GM19438 (cell line): ENCODE data around the gene HES4.
"Not testable (repeated sequence)": the region's sequence is repeated elsewhere in the genome, so short reads cannot be mapped to it uniquely, and the experiment has no call there.

Experiments used
- ATAC-seq: cut with Tn5 transposase; IDR thresholded peaks from one replicate; pipeline ENCODE4 v1.9.1; 2021; ENCODE audit warnings: low read depth; ENCODE audit not compliant: unreplicated experiment

Gene HES4

DNA sequence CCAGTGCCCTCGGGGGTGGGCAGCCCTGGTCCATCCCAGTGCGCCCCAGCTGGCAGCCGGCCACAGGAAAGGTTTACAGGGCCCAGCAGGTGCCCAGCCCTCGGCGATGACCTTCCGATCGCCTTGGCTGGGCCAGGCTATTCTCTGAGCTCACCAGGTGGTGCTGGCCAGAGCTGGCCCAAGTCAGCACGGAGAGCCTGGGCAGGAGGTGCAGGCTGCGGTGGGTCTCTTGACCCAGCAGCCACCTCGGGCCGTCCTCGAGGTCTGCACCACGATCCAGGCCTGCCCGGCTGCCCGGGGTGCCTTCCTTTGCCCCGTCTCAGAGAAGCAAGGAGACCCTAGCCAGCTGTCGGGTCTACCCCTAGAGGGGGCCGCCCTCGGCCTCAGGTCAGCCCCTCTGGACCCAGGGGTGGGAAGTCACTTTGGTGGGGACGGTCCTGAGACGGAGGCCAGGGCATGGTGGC lies 18.4 kb downstream of the HES4 start:
- no peak for ATAC-seq

DNA sequence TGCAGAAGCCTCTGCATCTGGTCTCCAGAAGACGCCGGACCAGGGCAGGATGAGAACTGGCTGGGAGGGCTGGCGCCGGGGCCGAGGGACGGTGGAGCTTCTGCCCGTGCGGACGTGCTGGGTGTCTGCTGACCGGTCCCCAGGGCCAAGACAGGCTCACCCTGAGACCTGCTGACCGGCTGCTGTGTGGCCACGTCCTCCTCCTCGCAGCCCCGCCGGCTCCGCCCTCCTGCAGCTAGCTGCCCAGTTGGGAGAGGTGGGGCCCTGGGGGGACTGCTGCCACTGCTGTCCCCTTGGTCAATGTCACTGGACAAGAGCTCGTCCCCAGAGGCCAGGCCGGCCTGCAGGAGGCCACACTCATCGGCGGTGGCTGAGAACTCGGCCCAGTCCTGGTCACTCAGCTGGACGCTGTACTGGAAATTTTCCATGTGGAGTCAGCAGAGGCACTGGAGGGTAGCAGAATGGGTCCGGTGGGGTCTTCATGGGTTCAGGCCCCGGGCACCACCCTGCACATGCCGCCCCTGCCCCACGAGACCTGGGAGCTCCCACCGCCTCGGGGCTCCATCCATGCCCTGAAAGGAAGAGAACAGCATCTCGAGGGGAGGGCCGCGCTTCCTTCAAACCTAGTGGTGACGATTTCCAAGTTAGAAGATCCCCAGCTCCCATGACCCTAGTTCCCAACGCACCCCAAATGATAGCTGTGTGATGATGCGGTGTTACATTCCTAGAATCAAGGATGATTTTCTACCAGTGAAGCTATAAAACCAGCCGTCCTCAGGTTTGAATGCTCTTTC lies 19.1 kb downstream of the HES4 start:
- ATAC-seq, result no peak

DNA sequence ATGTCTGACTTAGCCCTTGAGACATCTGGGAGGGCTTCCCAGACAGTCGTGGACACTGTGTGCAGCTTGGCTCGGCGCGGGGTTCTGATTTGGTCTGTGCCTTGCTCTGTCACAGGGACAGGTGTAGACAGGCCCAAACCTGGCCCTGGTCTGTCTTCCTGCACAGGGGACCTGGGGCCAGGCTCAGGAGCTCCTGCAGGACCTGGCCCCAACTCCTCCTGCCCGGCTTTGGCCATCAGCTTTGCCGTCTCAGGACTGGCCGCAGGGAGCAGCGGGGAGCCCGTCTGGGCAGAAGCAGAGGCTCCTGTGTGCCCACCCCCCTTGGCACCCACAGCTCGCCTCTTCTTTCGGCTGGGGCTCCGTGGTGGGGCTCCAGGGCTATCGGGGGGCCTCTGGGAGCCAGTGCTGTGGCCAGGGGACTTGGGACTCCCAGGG lies 19.7 kb downstream of the HES4 start:
- ATAC-seq, result no peak

DNA sequence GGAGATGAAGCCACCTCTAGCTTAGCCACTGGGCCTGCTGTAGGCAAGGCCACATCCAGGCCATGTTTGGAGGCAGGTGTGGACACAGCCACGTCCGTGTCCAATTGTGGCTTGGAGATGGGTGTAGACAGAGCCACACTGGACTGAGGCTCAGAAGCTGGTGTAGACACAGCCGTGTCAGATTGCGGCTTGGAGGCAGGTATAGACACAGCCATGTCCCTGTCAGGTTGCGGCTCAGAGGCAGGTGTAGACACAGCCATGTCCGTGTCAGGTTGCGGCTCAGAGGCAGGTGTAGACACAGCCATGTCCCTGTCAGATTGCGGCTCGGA lies 20.2 kb downstream of the HES4 start:
- no peak for ATAC-seq

DNA sequence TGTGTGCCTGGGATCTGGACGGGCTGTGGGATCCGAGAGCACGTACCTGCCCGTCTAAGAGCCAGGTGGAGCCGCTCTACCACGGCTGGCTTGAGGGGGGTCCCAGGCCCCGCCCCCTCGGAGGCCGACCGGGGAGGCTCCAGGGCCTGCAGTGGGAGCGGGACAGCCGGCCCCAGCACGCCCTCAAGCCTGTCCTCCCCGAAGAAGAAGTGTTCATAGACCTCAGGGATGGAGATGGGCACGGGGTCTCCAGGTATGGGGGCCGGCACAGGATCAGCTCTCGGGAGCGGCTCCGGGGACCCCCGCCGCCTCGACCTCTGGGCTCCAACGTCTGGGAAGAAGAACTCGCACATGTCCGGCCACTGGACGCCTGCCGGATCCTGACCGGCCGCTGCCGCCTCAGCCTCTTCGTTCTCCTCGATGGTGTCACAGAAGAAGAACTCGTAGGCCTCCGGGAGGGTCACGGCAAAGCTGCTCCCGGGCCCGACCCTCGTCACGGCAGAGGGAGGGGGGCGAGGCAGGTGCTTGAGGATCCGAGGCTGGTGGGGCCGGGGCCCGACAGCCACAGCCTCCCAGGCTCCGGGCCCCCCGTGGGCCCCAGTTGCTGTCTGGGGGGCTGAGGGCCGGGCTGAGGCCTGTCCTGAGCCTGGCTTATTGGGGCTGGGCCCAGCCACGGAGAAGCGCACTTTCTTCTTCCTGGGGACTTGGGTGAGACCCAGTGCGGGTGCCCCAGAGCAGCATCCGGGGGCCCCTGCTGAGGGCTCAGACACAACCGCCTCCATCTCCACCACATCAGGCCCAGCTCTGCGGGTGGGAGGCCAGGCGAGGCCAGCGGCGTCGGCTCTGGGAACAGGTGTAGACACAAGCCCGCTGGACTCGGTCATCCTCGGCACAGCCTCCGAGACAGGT lies 20.8 kb downstream of the HES4 start:
- ATAC-seq, result no peak

DNA sequence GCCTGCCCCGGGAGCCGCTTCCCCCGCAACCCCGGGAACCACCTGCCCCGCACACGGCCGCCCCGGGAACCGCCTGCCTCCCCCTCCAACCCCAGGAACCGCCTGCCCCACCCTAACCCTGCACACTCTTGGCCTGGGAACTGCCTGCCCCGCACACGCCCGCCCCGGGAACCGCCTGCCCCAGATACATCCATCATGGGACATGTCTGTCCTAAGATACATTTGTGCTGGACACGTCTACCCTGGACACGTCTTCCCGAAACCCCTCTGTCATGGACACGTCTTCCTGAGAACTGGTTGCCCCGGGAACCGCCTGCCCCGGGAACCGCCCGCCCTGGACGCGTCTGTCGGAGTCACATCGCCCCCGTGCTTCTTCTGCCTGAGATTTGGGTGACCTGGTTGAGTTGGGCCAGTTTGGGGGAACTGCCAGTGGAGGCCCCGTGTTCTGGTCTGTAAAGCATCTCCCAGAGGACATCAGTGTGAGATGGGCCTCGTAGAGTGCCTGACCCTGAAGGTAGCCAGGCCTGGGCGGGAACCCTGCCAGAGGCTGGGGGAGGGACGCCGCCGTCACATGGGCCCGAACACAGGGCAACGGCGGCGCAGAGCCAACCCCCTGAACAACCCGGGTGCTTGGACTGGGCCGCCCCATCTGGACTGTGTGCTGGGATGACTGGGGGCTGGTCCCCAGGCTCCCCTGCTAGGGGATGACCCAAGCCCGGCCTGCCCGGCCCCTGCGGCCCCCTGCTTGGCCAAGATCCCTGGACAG lies 21.6 kb downstream of the HES4 start:
- no peak for ATAC-seq

DNA sequence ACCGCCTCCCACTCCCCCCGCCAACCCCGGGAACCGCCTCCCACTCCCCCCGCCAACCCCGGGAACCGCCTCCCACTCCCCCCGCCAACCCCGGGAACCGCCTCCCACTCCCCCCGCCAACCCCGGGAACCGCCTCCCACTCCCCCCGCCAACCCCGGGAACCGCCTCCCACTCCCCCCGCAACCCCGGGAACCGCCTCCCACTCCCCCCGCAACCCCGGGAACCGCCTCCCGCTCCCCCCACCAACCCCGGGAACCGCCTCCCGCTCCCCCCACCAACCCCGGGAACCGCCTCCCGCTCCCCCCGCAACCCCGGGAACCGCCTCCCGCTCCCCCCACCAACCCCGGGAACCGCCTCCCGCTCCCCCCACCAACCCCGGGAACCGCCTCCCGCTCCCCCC lies 23.1 kb downstream of the HES4 start:
- not testable (repeated sequence) for ATAC-seq

DNA sequence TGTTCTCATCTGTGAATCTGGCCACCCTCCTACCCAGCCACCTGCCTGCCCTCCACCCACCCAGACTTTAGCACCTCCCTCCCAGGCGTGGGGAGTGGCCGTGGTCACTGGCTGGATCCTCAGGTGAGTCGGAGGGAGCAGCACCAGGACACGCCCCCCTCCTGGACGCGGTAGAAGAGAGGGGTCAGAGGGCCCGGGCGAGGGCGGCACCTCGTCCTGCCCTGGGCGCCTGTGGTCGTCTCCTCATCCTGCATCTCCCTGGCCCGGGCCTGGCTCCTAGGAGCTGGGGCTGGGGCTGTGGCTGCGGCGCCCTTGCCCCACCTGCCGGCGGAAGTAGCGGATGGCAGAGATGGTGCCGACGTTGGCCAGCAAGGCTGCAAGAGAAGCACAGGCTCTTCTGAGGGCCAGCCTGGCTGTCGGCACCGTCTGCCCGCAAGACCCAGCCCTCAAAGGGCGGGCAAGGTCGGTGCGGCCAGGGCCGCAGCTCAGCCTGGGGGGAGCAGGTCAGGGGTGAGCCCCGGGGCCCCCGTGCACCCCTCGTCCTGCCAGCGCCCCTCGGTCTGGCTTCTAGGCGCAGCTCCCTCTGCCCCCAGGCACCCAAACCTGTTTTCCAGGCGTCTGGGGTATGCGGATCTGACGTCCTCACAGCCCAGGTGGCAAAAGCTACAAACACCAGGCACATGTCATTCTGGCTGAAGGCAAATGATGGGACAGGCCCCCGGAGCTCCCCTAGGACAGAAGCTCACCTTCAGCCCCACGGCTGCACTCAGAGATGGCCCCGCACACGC lies 23.8 kb downstream of the HES4 start:
- ATAC-seq, result no peak

DNA sequence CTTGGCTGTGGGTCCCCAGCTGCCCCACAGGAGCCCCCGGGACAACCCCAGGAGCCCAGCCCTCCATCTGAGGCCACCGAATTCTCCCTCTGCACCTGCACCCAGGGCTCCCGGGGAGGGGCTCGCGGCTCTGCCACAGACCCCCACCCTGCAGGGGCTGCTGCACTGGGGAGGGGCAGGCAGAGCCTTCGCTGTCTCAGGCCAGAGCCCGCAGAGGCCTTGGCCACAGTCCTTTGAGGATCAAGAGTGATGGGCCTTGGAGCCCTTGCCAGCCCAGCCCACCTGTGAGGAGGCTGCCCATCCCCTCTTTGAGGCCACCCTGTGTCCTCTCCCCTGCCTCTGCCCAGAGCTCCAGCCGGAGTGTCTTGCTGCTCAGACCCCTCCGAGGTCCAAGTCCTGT lies 24.5 kb downstream of the HES4 start:
- no peak for ATAC-seq

DNA sequence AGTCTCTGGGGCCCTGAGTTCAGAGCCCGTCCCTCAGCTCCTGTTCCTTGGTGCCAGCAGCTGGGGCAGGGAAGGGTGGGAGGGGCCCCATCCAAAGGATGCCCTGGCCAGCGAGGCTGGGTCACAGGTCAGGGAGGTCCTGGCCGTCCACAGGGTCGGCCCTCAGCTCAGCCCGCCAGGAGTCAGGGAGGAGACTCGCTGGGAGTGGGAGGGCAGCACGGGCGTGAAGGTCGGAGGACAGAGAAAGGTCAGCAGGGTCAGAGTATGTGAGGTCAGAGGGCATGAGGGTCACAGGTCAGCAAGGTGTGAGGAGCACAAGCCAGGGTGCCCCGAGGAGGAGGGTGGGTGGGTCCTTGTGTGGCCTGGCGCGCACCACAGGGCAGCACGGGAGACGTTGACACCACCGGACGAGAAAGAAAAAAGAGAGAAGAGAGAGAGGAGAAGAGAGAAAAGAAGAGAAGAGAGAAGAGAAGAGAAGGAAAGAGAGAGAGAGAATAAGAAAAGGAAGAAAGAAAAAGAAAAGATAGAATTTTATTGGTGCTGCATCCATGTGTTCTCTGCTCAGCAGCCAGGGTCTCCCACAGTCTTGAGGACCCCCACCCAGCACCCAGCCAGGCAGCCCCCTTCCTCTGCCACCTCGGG lies 25.1 kb downstream of the HES4 start:
- ATAC-seq, result no peak

DNA sequence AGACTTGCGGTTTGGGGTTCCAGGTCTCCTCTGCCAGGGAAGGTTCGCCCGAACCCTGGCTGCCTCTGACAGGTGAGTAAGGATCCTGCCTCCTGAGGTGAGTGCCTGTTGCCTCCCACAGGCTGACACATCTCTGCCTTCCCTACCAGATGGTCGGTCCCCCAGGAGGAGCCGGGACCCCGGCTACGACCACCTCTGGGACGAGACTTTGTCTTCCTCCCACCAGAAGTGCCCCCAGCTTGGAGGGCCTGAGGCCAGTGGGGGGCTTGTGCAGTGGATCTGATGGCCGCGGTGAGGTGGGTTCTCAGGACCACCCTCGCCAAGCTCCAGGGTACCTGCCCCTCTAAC lies 25.6 kb downstream of the HES4 start:
- no peak for ATAC-seq

DNA sequence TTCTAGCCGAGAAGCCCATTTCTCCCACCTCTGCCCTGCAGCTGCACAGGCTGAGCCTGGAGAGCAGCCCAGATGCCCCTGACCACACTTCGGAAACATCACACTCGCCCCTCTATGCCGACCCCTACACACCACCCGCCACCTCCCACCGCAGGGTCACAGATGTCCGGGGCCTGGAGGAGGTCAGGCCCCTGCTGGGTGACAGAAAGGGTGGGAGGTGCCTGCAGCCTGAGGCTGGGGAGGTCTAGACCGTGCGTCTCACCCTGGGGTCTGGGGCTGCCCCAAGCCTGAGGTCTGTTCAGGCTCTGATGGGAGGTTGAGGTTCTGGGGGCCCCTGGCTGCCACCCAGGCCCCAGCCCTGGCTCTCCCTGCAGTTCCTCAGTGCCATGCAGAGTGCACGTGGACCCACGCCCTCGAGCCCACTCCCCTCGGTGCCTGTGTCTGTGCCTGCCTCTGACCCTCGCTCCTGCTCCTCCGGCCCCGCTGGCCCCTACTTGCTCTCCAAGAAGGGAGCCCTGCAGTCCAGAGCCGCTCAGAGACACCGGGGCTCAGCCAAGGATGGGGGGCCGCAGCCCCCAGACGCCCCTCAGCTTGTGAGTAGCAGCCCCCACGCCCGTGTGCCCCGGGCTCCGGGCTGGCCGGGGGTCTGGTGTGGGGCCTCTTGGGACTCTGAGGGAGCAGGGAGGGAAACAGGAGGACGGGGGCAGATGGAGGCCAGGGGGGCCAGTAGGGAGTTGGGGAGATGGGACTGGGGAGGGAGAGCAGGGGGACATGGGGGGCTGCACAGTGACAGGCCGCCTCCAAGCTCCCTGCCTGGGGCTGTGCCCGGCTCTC lies 26.2 kb downstream of the HES4 start:
- no peak for ATAC-seq

DNA sequence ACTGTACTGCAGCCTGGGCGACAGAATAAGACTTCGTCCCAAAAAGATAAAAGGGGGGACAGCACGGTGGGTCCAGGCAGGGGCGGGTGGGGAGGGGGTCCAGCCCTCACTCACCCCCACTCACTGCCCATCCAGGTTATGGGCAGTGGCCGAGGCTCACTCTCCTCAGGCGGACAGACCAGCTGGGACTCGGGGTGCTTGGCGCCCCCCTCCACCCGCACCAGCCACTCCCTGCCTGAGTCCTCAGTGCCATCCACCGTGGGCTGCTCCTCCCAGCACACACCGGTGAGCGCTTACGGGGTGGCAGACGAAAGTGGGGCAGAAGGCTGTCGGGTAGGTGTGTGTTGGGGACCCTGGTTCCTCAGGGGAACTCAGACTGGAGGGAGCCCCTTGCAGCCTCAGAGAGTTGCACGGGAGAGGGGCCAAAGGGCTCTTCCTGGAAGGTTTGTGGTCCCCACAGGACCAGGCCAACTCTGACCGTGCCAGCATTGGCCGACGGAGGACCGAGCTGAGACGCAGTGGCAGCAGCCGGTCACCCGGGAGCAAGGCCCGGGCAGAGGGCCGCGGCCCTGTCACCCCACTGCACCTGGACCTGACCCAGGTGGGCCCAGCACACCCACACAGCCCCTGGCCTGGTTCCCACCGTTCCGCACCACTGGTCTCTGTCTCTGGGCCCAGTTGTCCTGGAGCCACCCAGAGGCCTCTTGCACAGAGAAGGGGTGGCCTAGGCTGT lies 27.0 kb downstream of the HES4 start:
- ATAC-seq, result no peak

DNA sequence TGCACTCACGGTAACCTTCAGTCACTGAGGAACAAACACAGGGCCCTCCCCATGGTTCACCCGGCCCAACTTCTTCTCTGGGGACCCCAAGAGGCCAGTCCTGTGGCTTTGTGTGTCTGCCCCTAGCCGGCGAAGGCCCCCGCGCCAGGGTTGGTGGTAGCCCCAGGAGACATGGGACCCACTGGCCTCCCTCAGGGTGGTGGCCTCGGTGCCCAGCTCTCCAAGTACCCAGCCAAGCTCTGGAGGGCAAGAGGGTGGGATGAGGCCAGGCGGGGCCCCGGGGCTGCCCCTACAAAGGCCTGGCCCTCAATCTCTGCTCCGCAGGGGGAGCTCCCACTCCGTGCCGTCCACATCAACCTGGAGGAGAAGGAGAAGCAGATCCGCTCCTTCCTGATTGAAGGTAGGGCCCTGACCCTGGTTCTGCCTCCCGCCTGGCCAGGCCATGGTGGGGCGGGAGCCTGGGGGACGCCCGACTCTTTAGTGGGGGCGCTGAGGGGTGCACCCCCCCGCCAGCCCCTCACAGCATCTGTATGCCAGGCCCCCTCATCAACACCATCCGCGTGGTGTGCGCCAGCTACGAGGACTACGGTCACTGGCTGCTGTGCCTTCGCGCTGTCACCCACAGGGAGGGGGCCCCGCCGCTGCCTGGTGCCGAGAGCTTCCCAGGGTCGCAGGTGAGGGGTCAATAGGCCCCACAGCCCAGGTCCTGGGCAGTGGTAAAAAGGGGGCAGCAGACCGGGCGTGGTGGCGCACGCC lies 28.0 kb downstream of the HES4 start:
- ATAC-seq, result no peak

DNA sequence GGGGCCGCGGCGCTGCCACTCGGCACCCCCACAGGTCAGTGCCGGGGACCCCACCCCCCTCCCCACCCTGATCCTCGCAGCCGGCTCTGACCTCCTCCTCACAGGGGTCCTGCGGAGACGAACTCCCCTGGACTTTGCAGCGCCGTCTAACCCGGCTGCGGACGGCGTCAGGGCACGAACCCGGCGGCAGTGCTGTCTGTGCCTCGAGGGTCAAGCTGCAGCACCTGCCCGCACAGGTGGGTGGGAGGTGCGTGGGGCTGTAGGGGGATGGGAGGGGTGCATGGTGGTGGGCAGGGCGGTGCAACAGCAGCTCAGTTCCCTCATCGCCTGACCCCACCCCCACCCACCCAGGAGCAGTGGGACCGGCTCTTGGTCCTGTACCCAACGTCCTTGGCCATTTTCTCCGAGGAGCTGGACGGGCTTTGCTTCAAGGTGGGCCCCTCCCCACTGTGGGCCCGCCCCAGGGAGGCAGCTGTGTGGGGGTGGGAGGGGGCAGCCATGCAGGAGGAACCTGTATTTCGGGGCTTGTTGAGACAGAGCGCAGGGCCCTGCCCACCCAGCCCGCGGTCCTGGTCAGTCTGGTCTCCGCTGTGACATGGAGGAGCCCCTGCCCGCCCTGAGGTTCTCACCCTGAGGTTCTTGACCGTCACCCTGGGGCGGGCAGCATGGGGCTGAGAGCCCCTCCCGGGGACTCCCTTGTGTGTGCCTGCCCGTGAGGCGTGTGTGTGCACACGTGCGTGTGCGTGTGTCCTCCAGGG lies 28.7 kb downstream of the HES4 start:
- ATAC-seq, result no peak

DNA sequence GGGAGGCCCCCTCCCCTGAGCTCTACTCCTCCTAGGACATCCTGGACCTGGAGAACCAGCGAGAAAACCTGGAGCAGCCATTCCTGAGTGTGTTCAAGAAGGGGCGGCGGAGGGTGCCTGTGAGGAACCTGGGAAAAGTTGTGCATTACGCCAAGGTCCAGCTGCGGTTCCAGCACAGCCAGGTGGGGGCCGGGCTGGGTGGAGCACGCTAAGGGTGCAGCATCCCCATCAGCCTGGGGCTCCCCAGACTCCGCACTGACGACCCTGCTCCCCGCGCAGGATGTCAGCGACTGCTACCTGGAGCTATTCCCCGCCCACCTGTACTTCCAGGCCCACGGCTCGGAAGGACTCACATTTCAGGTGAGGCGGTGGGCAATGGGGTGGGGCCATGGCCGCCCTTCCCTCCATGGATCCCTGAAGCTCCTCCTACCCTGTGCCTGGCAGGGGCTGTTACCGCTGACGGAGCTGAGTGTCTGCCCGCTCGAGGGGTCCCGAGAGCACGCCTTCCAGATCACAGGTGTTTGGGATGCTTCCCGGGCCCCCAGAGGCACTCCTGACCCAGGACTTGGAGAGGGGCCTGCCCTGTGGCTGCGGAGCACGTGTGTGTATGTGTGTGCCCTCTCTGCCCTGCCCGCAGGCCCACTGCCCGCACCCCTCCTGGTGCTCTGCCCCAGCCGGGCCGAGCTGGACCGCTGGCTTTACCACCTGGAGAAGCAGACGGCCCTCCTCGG lies 29.5 kb downstream of the HES4 start:
- ATAC-seq, result no peak
